ENCODE results near the gene NSRP1.
"Not testable (repeated sequence)": the region's sequence is repeated elsewhere in the genome, so short reads cannot be mapped to it uniquely, and the experiment has no call there.

The NSRP1 gene

DNA sequence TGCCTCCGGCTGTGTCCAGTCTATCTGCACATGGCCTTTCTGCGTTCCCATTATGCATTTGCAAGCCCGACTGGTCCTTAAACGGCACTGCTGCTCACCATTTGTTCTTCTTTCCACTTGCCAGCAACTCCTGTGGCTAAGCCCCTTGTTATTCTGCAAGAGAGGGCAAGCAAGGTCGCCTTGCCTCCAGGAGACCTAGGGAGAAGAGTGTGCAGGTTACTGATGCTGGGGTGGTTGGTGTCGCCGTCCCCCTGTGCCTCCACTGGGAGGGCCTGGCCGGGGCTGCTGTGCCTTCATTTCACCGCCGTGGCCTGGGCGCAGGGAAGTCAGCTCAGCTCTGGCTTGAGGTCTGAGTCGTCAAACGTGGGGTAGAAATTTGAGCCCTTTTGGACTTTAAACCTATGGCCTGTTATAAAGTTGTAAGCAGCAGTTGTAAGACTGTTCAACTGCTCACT is 106.1 kb downstream of the NSRP1 start:
- no peak for DNase-seq (ENCODE audit: low read depth)

DNA sequence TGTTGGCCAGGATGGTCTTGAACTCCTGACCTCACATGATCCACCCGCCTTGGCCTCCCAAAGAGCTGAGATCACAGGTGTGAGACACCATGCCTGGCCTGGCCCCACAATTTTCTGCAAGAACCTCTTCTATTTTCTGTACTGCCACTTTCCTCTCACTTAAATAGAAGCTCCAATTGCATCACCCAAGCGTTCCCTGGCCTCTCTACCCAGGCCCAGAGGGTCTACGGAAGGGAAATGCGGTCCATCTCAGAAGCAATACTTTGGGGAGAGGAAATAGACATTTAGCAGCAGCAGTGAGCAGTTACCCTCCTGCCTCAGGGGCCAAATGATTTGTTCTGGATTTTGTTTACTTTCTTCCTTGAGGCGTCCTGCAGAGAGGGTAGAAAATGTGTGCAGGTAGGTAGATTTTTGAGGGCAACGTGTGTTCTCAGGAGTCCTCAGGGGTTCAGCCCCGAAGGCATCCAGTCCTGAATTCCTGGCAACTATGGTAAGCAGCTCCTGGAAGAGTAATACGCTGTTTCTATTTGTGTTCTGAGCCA is 107.9 kb downstream of the NSRP1 start:
- no peak for DNase-seq (ENCODE audit: low read depth)

- DNase-seq (ENCODE audit: low read depth): no peak
Observed at GRCh38 chr17:30225112-30225511, 108.5 kb downstream of the NSRP1 start.

GRCh38 chr17:30225919-30226553 is 109.4 kb downstream of the NSRP1 start:
- DNase-seq (ENCODE audit: low read depth): no peak

GRCh38 chr17:30226878-30227277 is 110.3 kb downstream of the NSRP1 start:
- no peak for DNase-seq (ENCODE audit: low read depth)

GRCh38 chr17:30228011-30228410 is 111.4 kb downstream of the NSRP1 start:
- no peak for DNase-seq (ENCODE audit: low read depth)

GRCh38 chr17:30229012-30229411 is 112.4 kb downstream of the NSRP1 start:
- no peak for DNase-seq (ENCODE audit: low read depth)

DNA sequence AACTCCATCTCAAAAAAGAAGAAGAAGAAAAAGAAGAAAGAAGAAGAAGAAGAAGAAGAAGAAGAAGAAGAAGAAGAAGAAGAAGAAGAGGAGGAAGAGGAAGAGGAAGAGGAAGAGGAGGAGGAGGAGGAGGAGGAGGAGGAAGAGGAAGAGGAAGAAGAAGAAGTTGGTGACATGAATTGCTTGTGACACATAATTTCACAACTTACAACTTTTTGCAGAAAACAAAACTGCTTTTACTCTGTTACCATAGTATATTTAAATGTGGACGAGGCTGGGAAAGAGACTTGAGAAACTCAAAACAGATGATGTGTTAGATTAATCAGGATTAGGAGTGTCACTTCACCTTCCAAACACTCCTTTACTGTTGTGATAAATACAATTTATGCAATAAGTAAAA is 113.4 kb downstream of the NSRP1 start:
- DNase-seq (ENCODE audit: low read depth): not testable (repeated sequence)

- DNase-seq (ENCODE audit: low read depth): no peak
Observed at GRCh38 chr17:30230596-30231125, 114.0 kb downstream of the NSRP1 start.

DNA sequence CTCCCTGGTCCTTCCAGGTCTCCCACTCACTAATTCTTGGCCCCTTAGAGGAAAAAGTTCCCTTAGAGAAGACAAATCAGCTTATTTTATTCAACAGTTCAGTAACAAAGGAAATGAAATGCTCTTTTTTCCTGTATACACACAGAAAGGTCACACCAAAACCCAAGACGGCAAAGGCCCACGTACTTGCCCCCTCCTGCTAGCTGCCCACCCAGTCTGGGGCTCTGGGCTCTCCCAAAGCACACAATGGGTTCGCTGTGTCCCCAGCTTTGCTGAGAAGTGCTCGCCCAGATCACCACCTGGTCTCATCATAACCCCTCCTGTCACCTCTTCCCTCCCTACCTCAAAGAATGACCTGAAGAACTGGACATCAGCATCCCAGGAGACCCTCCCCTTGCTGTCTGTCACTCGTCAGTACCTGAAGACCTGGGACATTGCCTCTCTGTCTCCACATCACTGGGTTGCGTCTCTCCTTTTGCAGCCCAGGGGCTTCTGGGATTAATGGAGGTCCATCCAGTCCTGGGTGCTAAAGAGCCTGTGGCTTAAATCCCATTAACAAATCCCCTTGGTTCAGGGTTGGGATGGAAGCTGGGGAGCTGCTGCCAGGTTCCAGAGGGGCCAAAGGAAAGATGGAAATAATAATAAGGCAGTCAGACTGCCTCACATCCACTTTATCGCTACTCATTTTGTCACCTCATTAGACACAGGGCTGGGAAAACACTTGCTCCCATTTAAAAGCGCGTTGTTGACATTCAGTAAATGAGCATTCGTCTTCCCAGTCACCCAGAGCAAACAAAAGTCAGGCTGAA is 115.6 kb downstream of the NSRP1 start:
- no peak for DNase-seq (ENCODE audit: low read depth)

GRCh38 chr17:30232824-30233427 is 116.3 kb downstream of the NSRP1 start:
- no peak for DNase-seq (ENCODE audit: low read depth)

DNA sequence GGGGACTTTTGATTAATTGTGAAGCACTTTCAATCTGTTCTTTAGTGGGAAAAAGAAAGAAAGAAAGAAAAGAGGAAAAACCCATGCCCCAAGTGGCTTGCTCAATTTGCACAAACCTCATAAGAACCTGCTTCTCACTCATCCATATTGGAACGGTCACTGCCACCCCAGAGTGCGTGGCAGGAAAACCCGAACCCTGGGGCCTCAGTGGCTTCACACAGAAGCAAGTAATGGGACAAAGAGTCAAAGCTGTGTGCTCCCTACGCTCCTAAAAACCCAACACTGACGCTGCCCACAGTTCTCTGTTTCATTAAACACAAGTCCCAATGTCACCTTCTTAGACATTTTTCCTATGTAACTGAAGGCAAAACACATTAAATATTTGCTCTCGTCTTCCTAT is 117.7 kb downstream of the NSRP1 start:
- DNase-seq (ENCODE audit: low read depth): no peak

- no peak for DNase-seq (ENCODE audit: low read depth)
Observed at GRCh38 chr17:30234964-30235363, 118.3 kb downstream of the NSRP1 start.

DNA sequence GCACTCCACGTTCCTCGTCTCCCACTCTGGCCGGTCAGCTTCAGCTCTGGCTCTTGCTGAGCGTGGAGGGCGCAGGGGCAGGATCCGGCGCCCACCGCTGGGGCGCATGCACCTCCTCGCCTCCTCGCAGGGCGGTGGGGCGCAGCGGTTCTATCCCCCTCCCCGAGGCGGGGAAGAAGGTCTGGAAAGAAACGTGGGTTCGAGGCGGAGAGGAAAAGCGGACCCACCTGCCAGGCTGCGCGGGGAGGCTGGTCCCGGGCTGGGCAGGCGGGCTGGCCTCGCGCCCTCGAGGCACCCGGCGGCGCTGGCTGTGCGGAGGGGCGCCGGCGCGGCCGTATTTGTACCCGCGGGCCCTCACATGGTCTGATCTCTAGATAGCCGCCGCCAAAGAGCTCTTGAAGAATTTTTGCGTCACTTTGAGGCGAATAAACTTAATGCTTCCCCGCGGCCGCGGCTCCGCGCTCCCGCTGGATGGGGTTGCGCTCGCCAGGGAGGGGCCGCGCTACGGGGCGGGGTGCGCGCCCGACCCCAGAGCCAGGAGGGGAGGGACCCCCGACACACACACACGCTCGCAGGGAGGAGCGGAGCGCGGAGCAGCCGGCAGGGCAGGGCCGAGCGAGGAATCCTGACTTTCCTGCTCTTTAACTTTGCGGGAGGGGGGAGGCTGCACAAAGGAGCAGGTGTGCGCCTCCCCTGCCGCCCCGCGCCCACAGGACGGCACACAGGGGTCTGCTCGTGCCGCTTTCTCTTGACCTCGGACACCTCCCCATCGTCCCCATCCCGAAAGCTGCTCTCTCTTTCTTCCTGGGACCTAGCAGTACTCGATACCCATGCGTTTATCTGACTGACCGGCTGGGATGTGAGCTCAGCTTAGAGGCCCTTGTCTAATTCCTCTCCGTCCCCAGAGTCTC is 119.0 kb downstream of the NSRP1 start, which contains the start of gene SLC6A4:
TSS of gene SLC6A4 (minus strand) at position 312 of the 911 bp plus-strand sequence. CDS start 13,739 bp downstream, outside the sequence.
- no peak for DNase-seq (ENCODE audit: low read depth)
